MM.1S (cell line): Measurements from ENCODE around the gene SDK1.

Source experiments
- EZH2 ChIP-seq: fragments of 300-600 bp; sonication (generic); optimal IDR thresholded peaks from 2 replicates; pipeline ENCODE3; 2017; ENCODE audit warnings: low read depth, mild to moderate bottlenecking, antibody characterized with exemption, low read length, mixed read lengths
- TF ChIP-seq, protein P1 (sequence below): fragments of 300-600 bp; sonication (generic); IDR thresholded peaks from 2 replicates; pipeline ENCODE4 v1.5.1; 2016; ENCODE audit warnings: antibody characterized with exemption, low read length, mixed read lengths

DNA sequence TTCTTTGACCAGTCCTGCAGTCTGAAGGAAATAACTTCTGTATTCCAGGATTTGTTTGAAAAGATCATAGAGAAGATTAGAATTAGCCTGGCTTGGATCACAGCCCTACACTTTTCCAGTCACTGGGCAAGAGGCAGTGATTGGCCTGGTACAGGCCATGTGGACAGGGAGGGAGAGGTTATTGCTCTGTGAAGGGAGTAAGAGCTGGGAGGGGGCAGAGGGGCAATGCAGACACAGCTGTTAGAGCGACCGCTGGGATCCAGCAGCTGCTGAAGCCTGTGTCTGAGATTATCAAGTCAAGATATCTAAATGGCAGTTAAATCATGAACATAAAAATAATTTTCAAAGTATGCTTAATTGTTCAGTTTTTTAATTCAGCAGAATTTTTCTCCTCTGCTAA, 257.3 kb downstream of the SDK1 start:
- TF ChIP-seq, protein P1, sequence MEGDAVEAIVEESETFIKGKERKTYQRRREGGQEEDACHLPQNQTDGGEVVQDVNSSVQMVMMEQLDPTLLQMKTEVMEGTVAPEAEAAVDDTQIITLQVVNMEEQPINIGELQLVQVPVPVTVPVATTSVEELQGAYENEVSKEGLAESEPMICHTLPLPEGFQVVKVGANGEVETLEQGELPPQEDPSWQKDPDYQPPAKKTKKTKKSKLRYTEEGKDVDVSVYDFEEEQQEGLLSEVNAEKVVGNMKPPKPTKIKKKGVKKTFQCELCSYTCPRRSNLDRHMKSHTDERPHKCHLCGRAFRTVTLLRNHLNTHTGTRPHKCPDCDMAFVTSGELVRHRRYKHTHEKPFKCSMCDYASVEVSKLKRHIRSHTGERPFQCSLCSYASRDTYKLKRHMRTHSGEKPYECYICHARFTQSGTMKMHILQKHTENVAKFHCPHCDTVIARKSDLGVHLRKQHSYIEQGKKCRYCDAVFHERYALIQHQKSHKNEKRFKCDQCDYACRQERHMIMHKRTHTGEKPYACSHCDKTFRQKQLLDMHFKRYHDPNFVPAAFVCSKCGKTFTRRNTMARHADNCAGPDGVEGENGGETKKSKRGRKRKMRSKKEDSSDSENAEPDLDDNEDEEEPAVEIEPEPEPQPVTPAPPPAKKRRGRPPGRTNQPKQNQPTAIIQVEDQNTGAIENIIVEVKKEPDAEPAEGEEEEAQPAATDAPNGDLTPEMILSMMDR, result no peak
- TF ChIP-seq EZH2, result no peak
